ENCODE data around the gene ZNF679.

GRCh38 chr7:64310426-64310825 is 82.2 kb downstream of the ZNF679 start:
- TF ChIP-seq CTCF (IDR thresholded peaks at IDR 0.05), result no peak
- TF ChIP-seq POLR2A (IDR thresholded peaks at IDR 0.05), result no peak
- TF ChIP-seq POLR2AphosphoS5 (IDR thresholded peaks at IDR 0.05; ENCODE audit: insufficient read depth in 1 of 2, low read depth in 1 of 2), result no peak
